Large intestine (tissue), 3 donors: Measurements from ENCODE around the gene SUFU. TPM values are rescaled to one million over a fixed set of nuclear protein-coding genes. Genes with fewer than 3 reads are reported as not detected.

ENCODE experiments used
- DNase-seq, 2 donors: peaks; one replicate each; pipeline versions ENCODE4 v3.0.0 to v3.0.0-alpha.2; 2013
- H3K27ac ChIP-seq: one replicate; pipeline ENCODE4 v1.5.1; 2013; ENCODE audit warnings: low read length
- H3K27me3 ChIP-seq: 2 replicates; pipeline ENCODE4 v1.6.1; 2013; ENCODE audit warnings: low read length; ENCODE audit not compliant: control insufficient read depth, insufficient read depth
- H3K36me3 ChIP-seq: 2 replicates; pipeline ENCODE4 v1.6.1; 2013; ENCODE audit warnings: low read length; ENCODE audit not compliant: control insufficient read depth, insufficient read depth
- H3K4me1 ChIP-seq: one replicate; pipeline ENCODE4 v1.6.1; 2013; ENCODE audit warnings: low read length; ENCODE audit not compliant: control insufficient read depth, insufficient read depth
- H3K4me3 ChIP-seq: one replicate; pipeline ENCODE4 v1.5.1; 2013; ENCODE audit warnings: low read length
- H3K9me3 ChIP-seq: one replicate; pipeline ENCODE4 v1.6.1; 2013; ENCODE audit warnings: mild to moderate bottlenecking, low read depth, low read length, moderate library complexity; ENCODE audit not compliant: control insufficient read depth
- WGBS: methylation state at CpG from one replicate; pipeline ENCODE4 v1.1.5; 2013; ENCODE audit warnings: low lambda C conversion rate; ENCODE audit not compliant: insufficient coverage; 5-methylcytosine and 5-hydroxymethylcytosine counted together
- polyA plus RNA-seq: library from polyadenylated mRNA; unstranded; fragments of 120-200 nt; gene quantifications from one replicate; pipeline ENCODE4 v1.2.1, GENCODE V29; 2013

SUFU gene
- polyA plus RNA-seq, 1 donor = 12.9 TPM

DNA sequence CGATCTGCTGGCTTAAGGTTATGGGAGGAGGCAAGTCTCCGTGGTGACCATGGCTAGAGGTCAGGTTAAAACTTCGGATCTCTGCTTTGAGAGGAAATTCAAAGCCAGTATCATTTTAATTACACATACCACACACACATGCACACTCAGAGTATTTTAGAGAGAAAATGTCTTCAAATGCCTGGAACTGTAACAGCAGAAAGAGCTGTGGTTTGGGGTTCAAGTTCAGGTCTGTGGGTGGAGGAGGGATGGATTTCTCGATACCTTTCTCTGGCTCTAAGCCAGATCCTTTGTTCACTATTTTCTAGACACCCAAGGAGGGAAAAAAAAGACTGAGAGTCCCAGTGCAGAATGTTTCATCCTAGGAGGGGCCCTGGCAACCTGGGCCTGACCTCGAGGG lies 177.9 kb downstream of the SUFU start:
- Histone ChIP-seq H3K36me3 (peaks cover 11% of the 10 kb centered on the region), H3K27ac (no peak overlapping the region), H3K4me3 (no peak overlapping the region), H3K9me3 (no peaks in the 10 kb centered on the region), H3K4me1 (peaks cover 12% of the 10 kb centered on the region), H3K27me3 (no peaks in the 10 kb centered on the region)
- DNase-seq = no peak
- WGBS = no CpG with 5 or more reads among the region's 5 CpGs

DNA sequence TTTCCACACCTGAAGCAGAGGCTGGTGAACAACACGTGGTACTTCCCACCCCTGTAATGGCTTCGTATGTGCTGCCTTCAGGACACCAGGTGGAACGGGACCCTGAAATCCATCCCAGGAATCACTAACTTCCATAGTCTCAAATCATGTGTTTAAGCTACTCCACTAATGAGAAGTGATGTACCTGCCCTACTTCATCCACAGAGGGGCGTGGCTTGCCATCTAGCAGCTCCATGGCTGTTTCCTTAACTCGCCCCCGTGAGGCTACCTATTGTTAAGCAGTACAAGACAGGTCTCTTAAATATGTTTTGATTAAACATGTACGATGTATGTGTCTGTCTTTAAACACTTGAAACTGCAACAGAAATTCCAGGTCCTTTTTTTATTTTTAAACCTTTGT lies 178.6 kb downstream of the SUFU start:
- H3K4me3 ChIP-seq = no peak overlapping the region
- H3K27me3 ChIP-seq = no peaks in the 10 kb centered on the region
- H3K9me3 ChIP-seq = no peaks in the 10 kb centered on the region
- DNase-seq = no peak
- no peak overlapping the region for H3K27ac ChIP-seq
- peaks cover 11% of the 10 kb centered on the region for H3K36me3 ChIP-seq
- peaks cover 9% of the 10 kb centered on the region for H3K4me1 ChIP-seq
- WGBS = 60% methylated on average over 1 of the region's 7 CpGs

DNA sequence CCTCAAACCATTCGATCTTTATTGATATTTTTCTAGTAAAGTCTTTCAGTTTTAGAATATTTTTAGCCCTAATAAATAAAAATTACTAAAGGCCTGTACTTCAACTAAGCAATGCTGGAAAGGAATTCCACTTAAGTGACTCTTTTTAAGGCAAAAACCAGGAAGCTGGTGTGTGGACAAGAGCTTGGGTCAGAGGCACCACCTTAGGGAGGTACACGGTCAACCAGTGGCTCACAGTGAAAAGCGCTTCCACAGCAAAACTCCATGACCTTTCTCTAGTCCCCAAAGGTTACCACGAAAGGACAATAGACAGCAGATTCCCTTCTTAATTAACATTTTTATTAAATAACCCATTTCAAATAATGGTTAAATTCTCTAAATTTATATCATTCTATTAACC lies 179.2 kb downstream of the SUFU start:
- WGBS = 100% methylated on average over 1 of the region's 4 CpGs
- DNase-seq = no peak
- H3K27me3 ChIP-seq = no peaks in the 10 kb centered on the region
- H3K9me3 ChIP-seq = no peaks in the 10 kb centered on the region
- H3K27ac ChIP-seq = no peak overlapping the region
- H3K4me1 ChIP-seq = peaks cover 9% of the 10 kb centered on the region
- peaks cover 11% of the 10 kb centered on the region for H3K36me3 ChIP-seq
- no peak overlapping the region for H3K4me3 ChIP-seq

Other genes with a start within 250 kb of the SUFU start
- 22.7 TPM for gene NFKB2, start 108.3 kb upstream of the SUFU start, polyA plus RNA-seq
- 62.0 TPM for gene PSD, start 85.2 kb upstream of the SUFU start, polyA plus RNA-seq
- gene FBXL15, start 83.1 kb upstream of the SUFU start, polyA plus RNA-seq = 22.8 TPM
- gene CUEDC2, start 71.4 kb upstream of the SUFU start, polyA plus RNA-seq = 38.7 TPM
- 4.2 TPM for gene C10orf95, start 52.4 kb upstream of the SUFU start, polyA plus RNA-seq
- gene ACTR1A, start 1.3 kb upstream of the SUFU start, polyA plus RNA-seq = 56.6 TPM
- 56.3 TPM for gene TRIM8, start 140.5 kb downstream of the SUFU start, polyA plus RNA-seq
- 9.0 TPM for gene ARL3, start 210.4 kb downstream of the SUFU start, polyA plus RNA-seq
- 27.3 TPM for gene SFXN2, start 210.7 kb downstream of the SUFU start, polyA plus RNA-seq
- 34.6 TPM for gene WBP1L, start 240.0 kb downstream of the SUFU start, polyA plus RNA-seq